MM.1S (cell line): ENCODE measurements around the gene DGAT2.
"Not testable (repeated sequence)": the region's sequence is repeated elsewhere in the genome, so short reads cannot be mapped to it uniquely, and the experiment has no call there.

ENCODE experiments used
- CTCF ChIP-seq: fragments of 300-600 bp; sonication (generic); IDR thresholded peaks from 2 replicates; pipeline ENCODE4 v1.5.1; 2016; ENCODE audit warnings: antibody characterized with exemption, low read length, mixed read lengths
- EZH2 ChIP-seq: fragments of 300-600 bp; sonication (generic); optimal IDR thresholded peaks from 2 replicates; pipeline ENCODE3; 2017; ENCODE audit warnings: low read depth, mild to moderate bottlenecking, antibody characterized with exemption, low read length, mixed read lengths

DNA sequence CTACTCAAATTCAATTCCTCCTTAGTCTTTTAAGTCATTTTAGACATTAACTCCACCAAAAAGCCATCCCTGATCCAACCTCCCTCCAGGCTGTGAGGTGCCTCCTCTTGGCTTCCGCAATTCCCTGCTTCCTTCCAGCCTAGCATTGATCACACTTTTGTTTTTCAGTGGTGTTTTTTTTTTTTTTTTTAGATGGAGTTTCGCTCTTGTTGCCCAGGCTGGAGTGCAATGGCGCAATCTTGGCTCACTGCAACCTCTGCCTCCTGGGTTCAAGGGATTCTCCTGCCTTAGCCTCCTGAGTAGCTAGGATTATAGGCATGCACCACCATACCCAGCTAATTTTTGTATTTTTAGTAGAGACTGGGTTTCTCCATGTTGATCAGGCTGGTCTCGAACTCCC lies 25.4 kb upstream of the DGAT2 start:
- not testable (repeated sequence) for TF ChIP-seq CTCF, EZH2
